NCI-H187 treated with DMSO at 0.1 percent for 48 hours (cell line): ENCODE measurements around the gene GLOD5.

Experiments
- DNase-seq: peaks from one replicate; lab custom pipeline; 2025; lab: John Stamatoyannopoulos, UW

Gene GLOD5

GRCh38 chrX:48761674-48762471 lies at the start of gene GLOD5:
Gene GLOD5 (plus strand): TSS chrX:48761747. CDS start chrX:48761791, 44 bp downstream.
- no peak for DNase-seq

- no peak for DNase-seq
These were observed 49.5 kb upstream of the GLOD5 start for GRCh38 chrX:48711929-48712505.

GRCh38 chrX:48713847-48714246 lies 47.7 kb upstream of the GLOD5 start:
- no peak for DNase-seq

GRCh38 chrX:48714573-48714972 lies 47.0 kb upstream of the GLOD5 start:
- no peak for DNase-seq

- DNase-seq: no peak
These were observed 46.5 kb upstream of the GLOD5 start for GRCh38 chrX:48715072-48715471.

- DNase-seq: no peak
These were observed 45.6 kb upstream of the GLOD5 start for GRCh38 chrX:48715876-48716502.

- no peak for DNase-seq
These were observed 41.6 kb upstream of the GLOD5 start for GRCh38 chrX:48719958-48720357.

- no peak for DNase-seq
These were observed 40.8 kb upstream of the GLOD5 start for GRCh38 chrX:48720577-48721250.

GRCh38 chrX:48721916-48722315 lies 39.6 kb upstream of the GLOD5 start:
- no peak for DNase-seq

GRCh38 chrX:48726596-48726995 lies 35.0 kb upstream of the GLOD5 start:
- no peak for DNase-seq

GRCh38 chrX:48728653-48729052 lies 32.9 kb upstream of the GLOD5 start:
- DNase-seq: no peak

GRCh38 chrX:48736303-48736702 lies 25.2 kb upstream of the GLOD5 start:
- DNase-seq: no peak

GRCh38 chrX:48736878-48737212 lies 24.7 kb upstream of the GLOD5 start:
- no peak for DNase-seq

- peak; percentile 80 for DNase-seq
These were observed 24.2 kb upstream of the GLOD5 start for GRCh38 chrX:48737213-48737938.

- no peak for DNase-seq
These were observed 23.6 kb upstream of the GLOD5 start for GRCh38 chrX:48737940-48738339.

GRCh38 chrX:48741834-48742233 lies 19.7 kb upstream of the GLOD5 start:
- no peak for DNase-seq

GRCh38 chrX:48745222-48745621 lies 16.3 kb upstream of the GLOD5 start:
- DNase-seq: no peak

GRCh38 chrX:48747415-48748016 lies 14.0 kb upstream of the GLOD5 start:
- DNase-seq: no peak

GRCh38 chrX:48749182-48749581 lies 12.4 kb upstream of the GLOD5 start:
- DNase-seq: no peak

- DNase-seq: no peak
These were observed 10.2 kb upstream of the GLOD5 start for GRCh38 chrX:48751343-48751742.

GRCh38 chrX:48752498-48752897 lies 9.0 kb upstream of the GLOD5 start:
- DNase-seq: no peak
